ENCODE data around the gene CD70.
"Not testable (repeated sequence)": the region's sequence is repeated elsewhere in the genome, so short reads cannot be mapped to it uniquely, and the experiment has no call there.

Gene CD70

GRCh38 chr19:6604906-6605305 lies 14.0 kb upstream of the CD70 start:
- ATAC-seq = no peak
- Mint-ChIP-seq H3K27ac (peak overlapping the region; percentile 98), H3K36me3 (no peaks in the 10 kb centered on the region), H3K27me3 (no peaks in the 10 kb centered on the region), H3K9me3 (no peaks in the 10 kb centered on the region), H3K4me3 (no peak overlapping the region), H3K4me1 (peaks cover 54% of the 10 kb centered on the region)

- H3K36me3 Mint-ChIP-seq = no peaks in the 10 kb centered on the region
- no peaks in the 10 kb centered on the region for H3K9me3 Mint-ChIP-seq
- H3K4me3 Mint-ChIP-seq = no peak overlapping the region
- H3K4me1 Mint-ChIP-seq = peaks cover 56% of the 10 kb centered on the region
- no peak for ATAC-seq
- no peaks in the 10 kb centered on the region for H3K27me3 Mint-ChIP-seq
- peak overlapping the region; percentile 98 for H3K27ac Mint-ChIP-seq
These were observed 11.8 kb upstream of the CD70 start for GRCh38 chr19:6602729-6603114.

GRCh38 chr19:6601537-6602052 lies 10.6 kb upstream of the CD70 start:
- Mint-ChIP-seq H3K4me3 (peak overlapping the region; percentile 85), H3K4me1 (peaks cover 57% of the 10 kb centered on the region), H3K27ac (peak overlapping the region; percentile 98)
- H3K27me3 Mint-ChIP-seq, H3K9me3 Mint-ChIP-seq, H3K36me3 Mint-ChIP-seq: not testable (repeated sequence)
- peak; percentile 93 for ATAC-seq

DNA sequence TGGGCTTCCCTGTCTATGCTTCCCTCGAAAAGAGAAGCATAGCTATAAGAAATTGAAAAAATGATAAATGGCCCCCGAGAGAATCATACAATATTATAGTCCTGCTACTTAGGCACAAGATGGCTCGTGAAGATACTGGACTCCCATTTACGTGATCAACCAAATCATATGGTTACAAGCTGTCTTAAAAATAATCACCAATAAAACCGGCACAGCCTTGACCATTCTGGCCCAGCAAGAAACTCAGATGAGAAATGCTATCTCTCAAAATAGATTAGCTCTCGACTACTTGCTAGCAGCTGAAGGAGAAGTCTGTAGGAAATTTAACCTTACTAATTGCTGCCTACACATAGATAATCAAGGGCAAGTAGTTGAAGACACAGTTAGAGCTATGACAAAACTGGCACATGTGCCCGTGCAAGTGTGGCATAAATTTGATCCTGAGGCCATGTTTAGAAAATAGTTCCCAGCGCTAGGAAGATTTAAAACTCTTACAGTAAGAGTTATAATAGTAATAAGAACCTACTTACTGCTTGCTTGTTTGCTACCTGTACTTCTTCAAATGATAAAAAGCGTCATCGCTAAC lies 10.1 kb upstream of the CD70 start:
- H3K9me3 Mint-ChIP-seq, H3K36me3 Mint-ChIP-seq, ATAC-seq, H3K27me3 Mint-ChIP-seq: not testable (repeated sequence)
- H3K4me3 Mint-ChIP-seq = peak overlapping the region; percentile 85
- H3K4me1 Mint-ChIP-seq = peaks cover 57% of the 10 kb centered on the region
- peak overlapping the region; percentile 98 for H3K27ac Mint-ChIP-seq

- no peaks in the 10 kb centered on the region for H3K9me3 Mint-ChIP-seq
- peak overlapping the region; percentile 98 for H3K27ac Mint-ChIP-seq
- peaks cover 57% of the 10 kb centered on the region for H3K4me1 Mint-ChIP-seq
- H3K4me3 Mint-ChIP-seq = no peak overlapping the region
- H3K27me3 Mint-ChIP-seq = no peaks in the 10 kb centered on the region
- H3K36me3 Mint-ChIP-seq = no peaks in the 10 kb centered on the region
- ATAC-seq = no peak
These were observed 9.0 kb upstream of the CD70 start for GRCh38 chr19:6599866-6600454.

GRCh38 chr19:6598254-6598892 lies 7.4 kb upstream of the CD70 start:
- peak overlapping the region; percentile 14 for H3K4me3 Mint-ChIP-seq
- ATAC-seq, H3K27me3 Mint-ChIP-seq, H3K36me3 Mint-ChIP-seq, H3K9me3 Mint-ChIP-seq: not testable (repeated sequence)
- peak overlapping the region; percentile 66 for H3K27ac Mint-ChIP-seq
- peaks cover 52% of the 10 kb centered on the region for H3K4me1 Mint-ChIP-seq

DNA sequence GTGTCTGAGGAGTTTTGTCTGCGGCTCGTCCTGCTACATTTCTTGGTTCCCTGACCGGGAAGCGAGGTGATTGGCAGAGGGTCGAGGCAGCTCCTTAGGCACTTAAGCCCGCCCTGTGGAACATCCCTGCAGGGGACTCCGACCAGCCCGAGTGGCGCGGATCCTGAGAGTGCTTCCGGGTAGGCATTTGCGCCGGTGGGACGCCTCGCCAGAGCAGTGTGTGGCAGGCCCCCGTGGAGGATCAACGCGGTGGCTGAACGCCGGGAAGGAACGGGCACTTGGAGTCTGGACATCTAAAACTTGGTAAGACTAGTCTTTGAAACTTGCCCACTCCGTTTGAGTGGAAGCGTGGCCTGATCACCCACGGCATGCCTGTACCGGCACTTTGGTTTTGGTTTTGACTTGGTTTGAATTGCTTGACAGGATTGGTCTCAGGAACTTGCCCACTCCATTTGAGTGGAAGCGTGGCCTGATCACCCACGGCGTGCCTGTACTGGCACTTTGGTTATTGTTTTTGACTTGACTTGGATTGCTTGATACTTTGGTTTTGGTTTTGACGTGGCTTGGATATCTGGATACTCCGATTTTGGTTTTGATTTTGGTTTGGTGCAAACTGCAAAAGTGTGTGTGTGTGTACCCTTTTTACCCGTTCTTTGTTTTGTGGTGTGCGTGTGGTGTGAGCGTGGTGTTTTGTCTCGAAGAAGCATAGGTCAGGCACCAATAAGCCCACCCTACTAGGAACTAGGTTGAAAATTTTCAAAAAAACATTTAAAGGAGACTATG lies 6.7 kb upstream of the CD70 start:
- H3K36me3 Mint-ChIP-seq, H3K27me3 Mint-ChIP-seq, ATAC-seq, H3K9me3 Mint-ChIP-seq, H3K4me3 Mint-ChIP-seq: not testable (repeated sequence)
- Mint-ChIP-seq H3K4me1 (peaks cover 47% of the 10 kb centered on the region), H3K27ac (peak overlapping the region; percentile 66)

DNA sequence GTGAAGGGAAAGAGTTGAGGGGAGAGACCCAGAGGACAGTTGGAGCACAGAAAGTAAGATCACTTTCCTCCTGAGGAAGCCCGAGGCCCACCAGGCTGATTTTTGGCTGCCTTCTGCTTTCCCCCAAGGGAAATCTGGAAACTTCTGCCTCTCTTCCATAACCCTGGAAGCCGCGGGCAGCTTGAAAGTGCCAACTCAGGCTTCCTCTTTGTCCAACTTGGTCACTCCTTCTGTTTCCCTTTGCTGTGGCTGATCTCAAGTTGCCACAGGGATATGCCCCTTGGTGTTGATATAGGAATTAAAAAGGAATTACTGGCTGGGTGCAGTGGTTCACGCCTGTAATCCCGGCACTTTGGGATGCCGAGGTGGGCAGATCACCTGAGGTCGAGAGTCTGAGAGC lies 5.7 kb upstream of the CD70 start:
- H3K9me3 Mint-ChIP-seq = no peaks in the 10 kb centered on the region
- no peaks in the 10 kb centered on the region for H3K27me3 Mint-ChIP-seq
- H3K27ac Mint-ChIP-seq = no peak overlapping the region
- no peak for ATAC-seq
- peaks cover 48% of the 10 kb centered on the region for H3K4me1 Mint-ChIP-seq
- H3K36me3 Mint-ChIP-seq = no peaks in the 10 kb centered on the region
- H3K4me3 Mint-ChIP-seq = no peak overlapping the region

GRCh38 chr19:6593651-6594416 lies 2.9 kb upstream of the CD70 start:
- peak overlapping the region; percentile 92 for H3K27ac Mint-ChIP-seq
- H3K9me3 Mint-ChIP-seq = no peaks in the 10 kb centered on the region
- no peaks in the 10 kb centered on the region for H3K27me3 Mint-ChIP-seq
- H3K4me3 Mint-ChIP-seq = no peak overlapping the region
- H3K4me1 Mint-ChIP-seq = peaks cover 50% of the 10 kb centered on the region
- no peak for ATAC-seq
- H3K36me3 Mint-ChIP-seq = peaks cover 21% of the 10 kb centered on the region

DNA sequence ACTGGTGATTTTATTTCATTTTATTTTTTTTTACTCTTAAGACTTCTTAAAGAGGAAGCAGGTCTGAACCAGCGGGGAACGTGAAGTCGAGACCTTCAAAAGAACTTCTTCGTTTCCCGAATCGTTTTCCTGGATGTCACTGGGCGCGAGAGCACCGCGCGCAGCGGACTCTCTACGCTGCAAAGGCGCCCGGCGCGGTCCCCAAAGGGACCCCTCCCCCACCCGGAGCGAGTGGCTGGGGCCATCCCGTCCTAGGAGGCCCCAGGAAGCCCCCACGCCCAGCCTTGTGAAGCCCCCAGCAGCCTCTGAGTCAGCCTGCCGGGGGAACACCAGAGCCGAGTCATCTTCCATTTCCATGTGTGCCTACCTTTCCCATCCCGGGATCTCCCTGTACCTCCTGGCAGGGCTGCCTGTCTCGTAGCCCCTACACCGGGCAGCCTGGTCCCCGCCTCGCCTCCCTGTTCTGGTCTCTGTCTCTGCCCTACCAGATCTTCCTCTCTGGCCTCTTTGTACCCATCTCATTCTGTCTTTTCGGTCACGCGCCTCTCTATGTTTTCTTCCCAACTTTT lies 608 bp downstream of the CD70 start:
- peak overlapping the region; percentile 92 for H3K4me3 Mint-ChIP-seq
- ATAC-seq = peak; percentile 32
- H3K9me3 Mint-ChIP-seq = no peaks in the 10 kb centered on the region
- peaks cover 48% of the 10 kb centered on the region for H3K36me3 Mint-ChIP-seq
- H3K27me3 Mint-ChIP-seq = no peaks in the 10 kb centered on the region
- peak overlapping the region; percentile 89 for H3K27ac Mint-ChIP-seq
- peaks cover 67% of the 10 kb centered on the region for H3K4me1 Mint-ChIP-seq

- peaks cover 67% of the 10 kb centered on the region for H3K4me1 Mint-ChIP-seq
- H3K27ac Mint-ChIP-seq = peak overlapping the region; percentile 89
- no peaks in the 10 kb centered on the region for H3K27me3 Mint-ChIP-seq
These were observed 1.2 kb downstream of the CD70 start for GRCh38 chr19:6589711-6590257.

GRCh38 chr19:6588508-6589345 lies 2.2 kb downstream of the CD70 start:
- peak overlapping the region; percentile 92 for H3K4me3 Mint-ChIP-seq
- no peaks in the 10 kb centered on the region for H3K27me3 Mint-ChIP-seq
- no peaks in the 10 kb centered on the region for H3K9me3 Mint-ChIP-seq
- peak overlapping the region; percentile 89 for H3K27ac Mint-ChIP-seq
- H3K36me3 Mint-ChIP-seq = peaks cover 53% of the 10 kb centered on the region
- H3K4me1 Mint-ChIP-seq = peaks cover 61% of the 10 kb centered on the region
- peak; percentile 64 for ATAC-seq

More at GRCh38 chr19:6589711-6590257, 1.2 kb downstream of the CD70 start:
- Mint-ChIP-seq H3K36me3 (peaks cover 53% of the 10 kb centered on the region), H3K9me3 (no peaks in the 10 kb centered on the region), H3K4me3 (peak overlapping the region; percentile 92)
- no peak for ATAC-seq

- peak overlapping the region; percentile 89 for H3K27ac Mint-ChIP-seq
- no peaks in the 10 kb centered on the region for H3K27me3 Mint-ChIP-seq
- peaks cover 54% of the 10 kb centered on the region for H3K36me3 Mint-ChIP-seq
- H3K4me1 Mint-ChIP-seq = peaks cover 60% of the 10 kb centered on the region
- no peaks in the 10 kb centered on the region for H3K9me3 Mint-ChIP-seq
- H3K4me3 Mint-ChIP-seq = peak overlapping the region; percentile 92
- ATAC-seq = peak; percentile 50
These were observed 2.9 kb downstream of the CD70 start for GRCh38 chr19:6587998-6588507.

All from stimulated activated memory B cell treated with anti-CD40 and anti-IgM and Interleukin-4, amounts not matched to agents 10 μg/mL and 1 μg/mL and 100 μg/mL, for 72 hours (primary cell).